UCSD-AML1 (cell line): ENCODE measurements around the gene XIRP2.
"Not testable (repeated sequence)": the region's sequence is repeated elsewhere in the genome, so short reads cannot be mapped to it uniquely, and the experiment has no call there.

Source experiments
- DNase-seq: peaks from one replicate; lab custom pipeline; 2025; ENCODE audit not compliant: unreplicated experiment; lab: John Stamatoyannopoulos, UW

XIRP2 gene

GRCh38 chr2:167028503-167028902 is 140.2 kb downstream of the XIRP2 start:
- no peak for DNase-seq

- DNase-seq: not testable (repeated sequence)
Observed at GRCh38 chr2:167034976-167035375, 146.7 kb downstream of the XIRP2 start.

GRCh38 chr2:167048829-167049228 is 160.5 kb downstream of the XIRP2 start:
- no peak for DNase-seq

GRCh38 chr2:167049659-167050058 is 161.4 kb downstream of the XIRP2 start:
- DNase-seq: no peak

- no peak for DNase-seq
Observed at GRCh38 chr2:167052825-167053224, 164.5 kb downstream of the XIRP2 start.

- no peak for DNase-seq
Observed at GRCh38 chr2:167054881-167055280, 166.6 kb downstream of the XIRP2 start.

- DNase-seq: no peak
Observed at GRCh38 chr2:167057446-167057845, 169.2 kb downstream of the XIRP2 start.

- no peak for DNase-seq
Observed at GRCh38 chr2:167059173-167059572, 170.9 kb downstream of the XIRP2 start.

GRCh38 chr2:167069855-167070254 is 181.6 kb downstream of the XIRP2 start:
- DNase-seq: no peak

GRCh38 chr2:167075708-167076107 is 187.4 kb downstream of the XIRP2 start:
- not testable (repeated sequence) for DNase-seq

GRCh38 chr2:167098931-167099330 is 210.7 kb downstream of the XIRP2 start:
- DNase-seq: not testable (repeated sequence)

GRCh38 chr2:167100506-167100905 is 212.2 kb downstream of the XIRP2 start:
- no peak for DNase-seq

- no peak for DNase-seq
Observed at GRCh38 chr2:167103028-167103756, 214.9 kb downstream of the XIRP2 start.

GRCh38 chr2:167103757-167104133 is 215.5 kb downstream of the XIRP2 start:
- DNase-seq: no peak

- no peak for DNase-seq
Observed at GRCh38 chr2:167104691-167105090, 216.4 kb downstream of the XIRP2 start.

GRCh38 chr2:167109682-167110081 is 221.4 kb downstream of the XIRP2 start:
- not testable (repeated sequence) for DNase-seq

GRCh38 chr2:167110345-167110744 is 222.1 kb downstream of the XIRP2 start:
- DNase-seq: no peak

GRCh38 chr2:167114018-167114417 is 225.7 kb downstream of the XIRP2 start:
- no peak for DNase-seq

GRCh38 chr2:167115541-167115940 is 227.3 kb downstream of the XIRP2 start:
- DNase-seq: no peak

- DNase-seq: no peak
Observed at GRCh38 chr2:167122389-167122788, 234.1 kb downstream of the XIRP2 start.

GRCh38 chr2:167126165-167126564 is 237.9 kb downstream of the XIRP2 start:
- no peak for DNase-seq

GRCh38 chr2:167127135-167127534 is 238.9 kb downstream of the XIRP2 start:
- no peak for DNase-seq

GRCh38 chr2:167128130-167128529 is 239.8 kb downstream of the XIRP2 start:
- DNase-seq: no peak
